ENCODE results near the gene CMSS1.
"Not testable (repeated sequence)": the region's sequence is repeated elsewhere in the genome, so short reads cannot be mapped to it uniquely, and the experiment has no call there.

Gene CMSS1

DNA sequence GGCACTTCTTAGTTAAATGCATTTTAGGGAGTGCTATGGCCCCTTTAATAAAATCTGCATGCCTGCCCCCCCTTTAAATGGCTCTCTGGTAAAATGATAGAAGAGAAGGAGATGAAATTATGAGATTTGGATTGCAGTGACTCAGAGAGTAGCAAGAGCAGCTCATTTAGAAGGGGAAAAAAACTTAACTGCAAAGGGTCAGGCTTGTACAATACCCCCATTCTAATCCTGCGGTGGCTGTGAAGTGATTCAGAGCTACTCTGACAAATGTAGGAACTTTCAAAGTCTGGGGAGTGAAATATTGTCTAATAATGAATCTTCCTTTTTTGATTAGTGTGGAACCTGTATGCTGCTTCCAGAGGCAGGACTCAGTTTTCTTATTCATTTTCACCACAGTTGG is 399.1 kb downstream of the CMSS1 start:
- FAIRE-seq (no peak), DNase-seq (ENCODE audit: low spot score) (peak; percentile 50)

GRCh38 chr3:100221159-100221558 is 403.5 kb downstream of the CMSS1 start:
- DNase-seq (ENCODE audit: low spot score) (no peak), FAIRE-seq (no peak)

- FAIRE-seq (no peak), DNase-seq (ENCODE audit: low spot score) (no peak)
Observed at GRCh38 chr3:100225193-100225592, 407.5 kb downstream of the CMSS1 start.

- DNase-seq (ENCODE audit: low spot score) (no peak), FAIRE-seq (peak; percentile 72)
Observed at GRCh38 chr3:100225883-100226282, 408.2 kb downstream of the CMSS1 start.

- FAIRE-seq: no peak
- DNase-seq (ENCODE audit: low spot score): peak; percentile 67
Observed at GRCh38 chr3:100226712-100227429, 409.2 kb downstream of the CMSS1 start.

- no peak for FAIRE-seq
- DNase-seq (ENCODE audit: low spot score): no peak
Observed at GRCh38 chr3:100227511-100227921, 409.9 kb downstream of the CMSS1 start.

DNA sequence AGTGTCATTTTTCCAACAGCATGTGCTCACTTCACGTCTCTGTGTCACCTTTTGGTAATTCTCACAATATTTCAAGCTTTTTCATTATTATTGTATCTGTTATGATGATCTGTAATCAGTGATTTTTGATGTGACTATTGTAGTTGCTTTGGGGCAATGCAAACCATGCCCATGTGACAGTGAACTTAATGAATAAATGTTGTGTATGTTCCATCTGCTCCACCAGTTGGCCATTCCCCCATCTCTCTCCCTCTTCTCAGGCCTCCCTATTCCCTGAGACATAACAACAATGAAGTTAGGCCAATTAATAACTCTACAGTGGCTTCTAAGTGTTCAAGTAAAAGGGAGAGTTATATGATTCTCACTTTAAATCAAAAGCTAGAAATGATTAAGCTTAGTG is 410.6 kb downstream of the CMSS1 start:
- DNase-seq (ENCODE audit: low spot score) (no peak), FAIRE-seq (no peak)

- FAIRE-seq: not testable (repeated sequence)
Observed at GRCh38 chr3:100229188-100229587, 411.5 kb downstream of the CMSS1 start.

DNA sequence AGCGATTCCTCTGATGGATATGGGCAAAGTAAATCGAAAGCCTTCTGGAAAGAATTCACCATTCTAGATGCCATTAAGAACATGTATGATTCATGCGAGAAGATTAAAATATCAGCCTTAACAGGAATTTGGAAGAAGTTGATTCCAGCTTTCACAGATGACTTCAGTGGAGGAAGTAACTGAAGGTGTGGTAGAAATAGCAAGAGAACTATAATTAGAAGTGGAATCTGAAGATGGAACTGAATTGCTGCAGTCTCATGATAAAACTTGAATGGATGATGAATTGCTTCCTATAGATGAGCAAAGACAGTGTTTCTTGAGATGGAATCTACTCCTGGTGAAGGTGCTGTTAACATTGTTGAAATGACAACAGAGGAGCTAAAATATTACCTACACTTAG is 413.0 kb downstream of the CMSS1 start:
- DNase-seq (ENCODE audit: low spot score) (no peak), FAIRE-seq (peak; percentile 73)

More at GRCh38 chr3:100229188-100229587, 411.5 kb downstream of the CMSS1 start:
- not testable (repeated sequence) for DNase-seq (ENCODE audit: low spot score)

Measured in urothelium cell line (cell line).